ENCODE measurements around the gene CASQ2. TPM values are rescaled to one million over a fixed set of nuclear protein-coding genes. Genes with fewer than 3 reads are reported as not detected.

CASQ2 gene
- total and polyA plus RNA-seq, 8 donors = 0.32 to 4.8 (median 0.65) TPM

DNA sequence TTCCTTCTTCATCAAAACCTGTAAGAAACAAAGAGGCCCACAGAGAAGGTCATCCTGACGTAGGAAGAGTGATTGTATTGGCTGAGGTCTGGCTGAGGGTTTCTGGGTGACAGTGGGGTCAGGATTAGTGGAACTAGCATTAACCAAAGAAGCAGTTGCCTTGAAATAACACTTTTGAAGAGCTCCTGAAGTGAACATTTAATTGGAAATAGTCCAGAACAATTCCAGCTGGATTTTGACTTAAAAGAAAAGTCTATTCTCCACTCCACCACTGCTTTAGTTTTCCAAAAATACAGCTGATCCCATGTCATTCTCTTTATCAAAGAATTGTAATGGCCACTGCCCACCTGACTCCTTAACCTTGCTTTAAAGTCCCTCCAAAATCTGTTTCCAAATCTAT is 27.7 kb downstream of the CASQ2 start:
- intact Hi-C loops (cut with DNase I) = no loop called here
- Histone ChIP-seq H3K9me3 (no peaks in the 10 kb centered on the region), H3K4me3 (no peak overlapping the region), H3K27me3 (no peaks in the 10 kb centered on the region), H3K27ac (no peak overlapping the region), H3K4me1 (no peaks in the 10 kb centered on the region), H3K36me3 (no peaks in the 10 kb centered on the region)
- TF ChIP-seq, protein P1, sequence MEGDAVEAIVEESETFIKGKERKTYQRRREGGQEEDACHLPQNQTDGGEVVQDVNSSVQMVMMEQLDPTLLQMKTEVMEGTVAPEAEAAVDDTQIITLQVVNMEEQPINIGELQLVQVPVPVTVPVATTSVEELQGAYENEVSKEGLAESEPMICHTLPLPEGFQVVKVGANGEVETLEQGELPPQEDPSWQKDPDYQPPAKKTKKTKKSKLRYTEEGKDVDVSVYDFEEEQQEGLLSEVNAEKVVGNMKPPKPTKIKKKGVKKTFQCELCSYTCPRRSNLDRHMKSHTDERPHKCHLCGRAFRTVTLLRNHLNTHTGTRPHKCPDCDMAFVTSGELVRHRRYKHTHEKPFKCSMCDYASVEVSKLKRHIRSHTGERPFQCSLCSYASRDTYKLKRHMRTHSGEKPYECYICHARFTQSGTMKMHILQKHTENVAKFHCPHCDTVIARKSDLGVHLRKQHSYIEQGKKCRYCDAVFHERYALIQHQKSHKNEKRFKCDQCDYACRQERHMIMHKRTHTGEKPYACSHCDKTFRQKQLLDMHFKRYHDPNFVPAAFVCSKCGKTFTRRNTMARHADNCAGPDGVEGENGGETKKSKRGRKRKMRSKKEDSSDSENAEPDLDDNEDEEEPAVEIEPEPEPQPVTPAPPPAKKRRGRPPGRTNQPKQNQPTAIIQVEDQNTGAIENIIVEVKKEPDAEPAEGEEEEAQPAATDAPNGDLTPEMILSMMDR (IDR thresholded peaks at IDR 0.05) = no peak
- DNase-seq (no peak), ATAC-seq (no peak)

DNA sequence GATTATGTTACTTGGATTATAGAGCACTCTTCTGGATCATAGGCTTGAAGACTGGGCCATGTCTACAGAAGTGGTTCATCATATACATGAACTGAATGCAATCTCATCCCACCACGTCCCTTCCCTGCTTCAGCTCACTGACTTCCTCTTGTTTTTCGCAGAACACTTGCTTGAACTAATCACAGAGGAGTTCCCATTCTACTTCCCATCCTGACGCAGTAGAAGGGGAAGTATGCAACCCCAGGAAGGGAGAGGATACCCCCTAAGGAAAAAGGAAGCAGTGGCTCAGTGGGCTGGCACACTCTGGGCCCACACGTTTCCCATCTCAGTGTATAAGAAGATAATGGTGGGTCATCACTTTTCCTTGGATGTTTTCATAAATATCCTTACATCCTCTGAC is 36.2 kb downstream of the CASQ2 start:
- Histone ChIP-seq H3K27ac (no peak overlapping the region), H3K9me3 (no peaks in the 10 kb centered on the region), H3K4me1 (peaks cover 6 to 32% of the 10 kb centered on the region in 2 donors), H3K4me3 (no peak overlapping the region), H3K36me3 (no peaks in the 10 kb centered on the region), H3K27me3 (no peaks in the 10 kb centered on the region)
- peak; percentile 37 for ATAC-seq
- no peak for DNase-seq
- intact Hi-C loops (cut with DNase I) = no loop called here
- TF ChIP-seq, protein P1 (IDR thresholded peaks at IDR 0.05) = no peak

DNA sequence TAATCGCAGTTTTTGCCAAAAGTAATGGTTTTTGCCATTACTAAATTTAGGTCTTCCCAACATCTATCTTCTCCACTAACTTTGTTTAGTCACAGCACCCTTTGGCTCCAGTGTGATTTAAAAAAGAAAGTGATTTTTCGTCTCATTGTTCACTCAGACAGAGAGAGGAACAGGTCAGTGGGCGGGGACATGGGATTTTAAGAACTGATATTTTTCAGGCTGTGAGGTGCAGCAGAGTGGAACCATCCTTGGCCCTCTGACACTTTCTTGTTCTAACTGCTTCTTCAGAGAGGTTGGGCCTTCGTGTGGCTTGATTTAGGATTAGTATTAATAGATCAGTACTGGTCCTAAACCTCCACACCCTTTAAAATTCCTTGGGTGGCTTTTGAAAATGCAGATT is 38.8 kb downstream of the CASQ2 start:
- DNase-seq (no peak), ATAC-seq (no peak)
- Histone ChIP-seq H3K27ac (no peak overlapping the region), H3K9me3 (no peaks in the 10 kb centered on the region), H3K36me3 (no peaks in the 10 kb centered on the region), H3K4me3 (no peak overlapping the region), H3K27me3 (no peaks in the 10 kb centered on the region), H3K4me1 (peaks cover 6 to 33% of the 10 kb centered on the region in 2 donors)
- TF ChIP-seq, protein P1 (IDR thresholded peaks at IDR 0.05) = no peak
- intact Hi-C loops (cut with DNase I) = no loop called here

DNA sequence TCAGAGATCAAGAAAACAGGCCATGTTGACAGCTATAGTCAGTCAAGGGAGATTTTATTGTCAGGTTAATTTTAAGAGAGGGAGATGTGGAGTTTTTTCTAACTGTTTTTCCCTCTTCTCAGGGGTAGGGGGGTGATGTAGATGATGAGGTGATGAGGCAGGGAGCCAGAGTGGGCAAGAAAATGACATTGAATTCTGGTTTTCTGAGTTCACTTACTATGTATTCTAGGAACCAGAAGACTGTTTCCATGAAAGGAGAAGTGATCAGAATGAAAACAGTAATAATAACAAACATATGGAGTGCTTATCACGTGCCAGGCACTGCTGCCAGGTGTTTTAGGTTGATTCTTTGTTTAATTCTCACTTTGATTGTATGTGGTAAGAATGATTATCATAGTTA is 40.2 kb downstream of the CASQ2 start:
- Histone ChIP-seq H3K36me3 (no peaks in the 10 kb centered on the region), H3K4me3 (no peak overlapping the region), H3K4me1 (peaks cover 6 to 33% of the 10 kb centered on the region in 2 donors), H3K9me3 (no peaks in the 10 kb centered on the region), H3K27ac (peak overlapping the region; percentile 65 to 71), H3K27me3 (no peaks in the 10 kb centered on the region)
- DNase-seq = peak in 1 of 4 donors; percentile 28
- ATAC-seq = no peak
- TF ChIP-seq, protein P1 (IDR thresholded peaks at IDR 0.05) = no peak
- intact Hi-C loops (cut with DNase I) = no loop called here

DNA sequence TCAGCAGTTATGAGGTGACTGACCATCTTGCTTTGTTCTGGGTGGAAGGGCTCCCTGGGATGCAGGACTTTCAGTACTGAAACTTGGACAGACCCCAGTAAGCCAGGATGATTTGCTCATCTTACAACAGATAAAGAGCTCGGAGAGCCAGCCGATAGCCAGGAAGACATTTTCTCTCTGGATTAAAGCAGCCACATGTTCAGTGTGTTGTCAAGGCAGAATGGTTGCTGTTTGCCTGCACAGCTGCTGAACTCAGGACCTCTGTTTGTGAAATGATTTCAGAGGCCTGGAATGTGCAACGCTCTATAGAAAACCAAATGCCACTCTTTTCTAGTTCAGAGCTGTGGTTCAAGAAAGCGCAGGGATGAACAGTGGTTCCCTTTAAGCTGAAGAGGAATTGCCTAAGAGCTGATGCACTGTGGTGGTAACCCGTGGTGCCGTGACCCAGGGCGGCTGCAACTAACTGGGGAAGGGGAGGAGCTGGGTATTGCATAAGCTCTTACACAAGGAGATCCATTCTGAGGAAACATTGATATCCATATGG is 40.7 kb downstream of the CASQ2 start:
- no peak overlapping the region for H3K4me3 ChIP-seq
- H3K27ac ChIP-seq = peak overlapping the region; percentile 65 to 71
- peaks cover 6 to 33% of the 10 kb centered on the region in 2 donors for H3K4me1 ChIP-seq
- intact Hi-C loops (cut with DNase I) = no loop called here
- peak; percentile 82 to 94 (median 86) for DNase-seq
- no peaks in the 10 kb centered on the region for H3K36me3 ChIP-seq
- ATAC-seq = peak; percentile 93
- TF ChIP-seq, protein P1 (IDR thresholded peaks at IDR 0.05) = no peak
- no peaks in the 10 kb centered on the region for H3K9me3 ChIP-seq
- H3K27me3 ChIP-seq = no peaks in the 10 kb centered on the region
